Iris pigment epithelial cell (primary cell): ENCODE measurements around the gene TRIM61.
"Not testable (repeated sequence)": the region's sequence is repeated elsewhere in the genome, so short reads cannot be mapped to it uniquely, and the experiment has no call there.

Source experiments
- DNase-seq: peaks from one replicate; pipeline ENCODE4 v3.0.0-alpha.2; 2011; ENCODE audit warnings: low read depth

The TRIM61 gene

DNA sequence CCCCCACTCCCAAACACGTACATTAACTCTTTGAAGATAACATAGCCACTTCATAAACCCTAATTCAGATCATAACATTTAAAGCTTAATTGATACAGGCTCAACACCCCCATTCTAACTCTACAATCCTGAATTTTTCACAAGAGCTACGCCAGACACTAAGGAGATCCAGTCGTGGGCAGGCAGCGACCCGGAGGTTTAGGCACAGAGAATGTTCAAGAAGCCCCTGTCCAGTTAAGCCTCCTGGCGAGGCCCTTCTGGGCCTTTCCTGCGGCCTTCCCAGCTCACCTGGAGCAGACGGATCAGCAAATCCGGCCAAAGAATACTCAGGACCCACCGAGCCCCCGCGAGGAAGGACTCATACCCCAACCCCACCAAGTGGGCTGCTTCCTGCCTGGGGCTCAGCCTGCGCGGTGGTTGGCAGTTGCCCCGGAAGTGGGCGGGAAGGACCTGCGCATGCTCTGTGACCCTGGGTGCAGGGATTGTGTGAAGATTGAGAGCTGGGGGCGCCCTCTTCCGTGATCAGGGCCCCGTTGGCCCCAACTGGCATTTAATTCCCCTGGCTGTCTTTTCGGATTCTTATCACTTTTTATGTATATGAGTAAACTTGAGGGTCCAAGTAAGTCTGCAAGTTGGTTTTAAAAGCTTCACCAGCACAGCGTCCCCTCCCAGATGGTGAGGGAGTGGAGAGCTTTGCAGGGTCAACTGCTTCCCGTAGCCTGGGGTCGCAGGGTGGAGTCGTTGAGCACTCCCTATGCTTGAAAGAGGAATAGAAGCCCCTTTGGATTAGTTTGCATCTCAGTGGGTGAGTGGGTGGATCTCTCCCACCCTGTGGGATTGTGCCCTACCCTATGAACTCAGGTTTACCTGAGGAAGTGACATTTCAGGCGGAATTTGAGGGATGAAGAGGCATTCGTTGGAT, at the start of gene TRIM61:
Gene TRIM61 (minus strand): TSS at position 415 of the 922 bp plus-strand sequence. CDS start 7,655 bp downstream, outside the sequence.
- peak; percentile 47 for DNase-seq

DNA sequence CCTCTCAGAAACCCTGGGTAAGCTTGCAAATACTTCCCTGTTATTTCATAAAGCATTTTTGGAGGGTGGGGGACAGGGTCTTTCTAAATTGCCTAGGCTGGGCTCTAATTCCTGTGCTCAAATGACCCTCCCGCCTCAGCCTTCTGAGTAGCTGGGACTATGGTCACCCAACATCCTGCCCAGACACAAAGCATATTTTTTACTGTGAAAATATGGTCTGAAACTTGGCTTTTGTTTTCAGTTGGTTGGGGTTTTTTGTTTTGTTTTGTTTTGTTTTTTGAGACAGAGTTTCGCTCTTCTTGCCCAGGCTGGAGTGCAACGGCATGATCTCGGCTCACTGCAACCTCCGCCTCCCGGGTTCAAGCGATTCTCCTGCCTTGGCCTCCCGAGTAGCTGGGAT, 48.3 kb upstream of the TRIM61 start:
- DNase-seq, result not testable (repeated sequence)

DNA sequence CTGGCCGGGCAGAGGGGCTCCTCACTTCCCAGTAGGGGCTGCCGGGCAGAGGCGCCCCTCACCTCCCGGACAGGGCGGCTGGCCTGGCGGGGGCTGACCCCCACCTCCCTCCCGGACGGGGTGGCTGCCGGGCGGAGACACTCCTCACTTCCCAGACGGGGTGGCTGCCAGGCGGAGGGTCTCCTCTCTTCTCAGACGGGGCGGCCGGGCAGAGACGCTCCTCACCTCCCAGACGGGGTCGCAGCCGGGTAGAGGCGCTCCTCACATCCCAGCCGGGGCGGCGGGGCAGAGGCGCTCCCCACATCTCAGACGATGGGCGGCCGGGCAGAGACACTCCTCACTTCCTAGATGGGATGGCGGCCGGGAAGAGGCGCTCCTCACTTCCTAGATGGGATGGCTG, 42.5 kb upstream of the TRIM61 start:
- DNase-seq, result not testable (repeated sequence)

DNA sequence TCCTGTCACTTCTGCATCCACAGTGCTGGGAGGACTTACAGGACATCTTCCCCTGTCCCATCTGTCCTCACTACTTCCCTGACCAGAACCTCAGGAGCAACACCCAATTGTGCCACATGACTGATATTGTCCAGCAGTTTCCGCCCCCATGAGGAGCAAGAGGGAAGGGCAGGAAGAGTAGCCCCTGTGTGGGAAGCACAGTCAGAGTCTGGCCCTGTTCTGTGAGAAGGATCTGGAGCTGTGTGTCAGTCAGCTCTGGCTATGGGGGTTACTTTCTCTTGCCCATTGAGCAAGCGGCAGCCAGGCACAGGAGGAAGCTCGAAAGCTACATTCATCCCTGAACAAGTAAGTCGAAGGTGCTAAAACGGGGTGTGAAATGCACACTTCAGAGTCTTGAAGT, 39.5 kb upstream of the TRIM61 start:
- DNase-seq, result peak; percentile 2

DNA sequence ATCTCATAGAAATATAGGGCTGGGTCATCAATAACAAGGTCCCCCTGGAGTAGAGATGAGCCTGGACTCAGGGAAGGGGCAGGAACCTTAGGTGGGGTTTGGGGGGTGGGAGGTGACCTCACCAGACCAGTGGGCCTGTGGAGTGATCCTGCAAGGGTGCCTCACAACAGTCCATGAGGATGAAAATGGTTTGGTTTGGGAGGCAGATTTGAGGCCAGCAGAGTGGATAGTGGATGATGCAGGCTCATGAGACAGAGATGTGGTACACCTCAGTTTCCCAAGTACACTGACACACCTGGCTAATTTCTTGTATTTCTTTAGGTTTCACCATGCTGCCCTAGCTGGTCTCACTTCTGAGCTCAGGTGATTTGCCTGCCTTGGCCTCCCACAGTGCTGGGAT, 36.2 kb upstream of the TRIM61 start:
- DNase-seq, result no peak

DNA sequence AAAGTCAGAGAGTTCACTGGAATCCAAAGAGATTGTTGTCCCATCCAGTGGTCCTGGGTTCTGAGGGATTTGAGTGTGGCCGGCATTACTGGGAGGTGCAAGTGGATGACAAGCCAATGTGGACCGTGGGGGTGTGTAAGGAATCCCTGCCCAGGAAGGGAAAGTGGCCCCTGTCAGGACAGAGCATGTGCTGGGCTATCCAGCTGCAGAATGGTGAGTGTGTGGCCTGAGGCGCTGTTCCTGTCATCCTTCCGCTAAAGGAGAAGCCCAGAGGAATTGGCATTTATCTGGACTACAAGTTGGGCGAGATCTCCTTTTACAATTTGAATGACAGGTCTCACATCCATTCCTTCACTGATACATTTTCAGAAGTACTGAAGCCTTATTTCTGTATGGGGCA, 33.9 kb upstream of the TRIM61 start:
- DNase-seq, result no peak

DNA sequence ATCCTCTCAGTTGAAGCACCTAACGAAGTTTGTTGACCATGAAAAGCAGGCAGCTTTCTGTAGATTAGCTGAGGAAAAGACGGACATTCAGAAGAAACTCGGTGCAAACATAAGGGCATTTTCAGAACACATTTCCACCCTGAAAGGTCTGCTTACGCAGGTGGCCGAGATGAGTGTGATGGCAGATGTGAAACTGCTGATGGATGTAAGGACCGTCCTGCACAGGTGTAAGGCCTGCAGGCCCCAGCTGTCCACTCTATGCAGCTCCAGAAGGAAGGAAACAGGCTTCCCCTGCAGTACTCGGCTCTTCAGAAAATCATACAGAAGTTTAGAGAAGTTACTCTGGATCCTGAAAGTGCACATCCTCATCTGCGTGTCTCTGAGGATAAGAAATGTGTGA, 33.5 kb upstream of the TRIM61 start:
- no peak for DNase-seq

DNA sequence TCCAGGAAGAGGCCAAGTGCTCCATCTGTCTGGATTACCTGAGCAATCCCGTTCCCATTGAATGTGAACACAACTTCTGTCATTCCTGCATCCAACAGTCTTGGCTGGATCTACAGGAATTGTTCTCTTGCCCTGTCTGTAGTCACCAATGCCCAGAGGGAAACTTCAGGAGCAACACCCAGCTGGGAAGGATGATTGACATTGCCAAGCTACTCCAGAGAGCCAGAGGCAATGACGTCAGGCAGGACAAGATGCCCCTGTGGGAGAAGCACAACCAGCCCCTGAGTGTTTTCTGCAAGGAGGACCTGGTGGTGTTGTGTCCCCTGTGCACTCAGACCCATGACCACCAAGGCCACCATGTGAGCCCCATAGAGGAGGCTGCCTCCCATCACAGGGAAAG, 33.0 kb upstream of the TRIM61 start:
- DNase-seq, result no peak

DNA sequence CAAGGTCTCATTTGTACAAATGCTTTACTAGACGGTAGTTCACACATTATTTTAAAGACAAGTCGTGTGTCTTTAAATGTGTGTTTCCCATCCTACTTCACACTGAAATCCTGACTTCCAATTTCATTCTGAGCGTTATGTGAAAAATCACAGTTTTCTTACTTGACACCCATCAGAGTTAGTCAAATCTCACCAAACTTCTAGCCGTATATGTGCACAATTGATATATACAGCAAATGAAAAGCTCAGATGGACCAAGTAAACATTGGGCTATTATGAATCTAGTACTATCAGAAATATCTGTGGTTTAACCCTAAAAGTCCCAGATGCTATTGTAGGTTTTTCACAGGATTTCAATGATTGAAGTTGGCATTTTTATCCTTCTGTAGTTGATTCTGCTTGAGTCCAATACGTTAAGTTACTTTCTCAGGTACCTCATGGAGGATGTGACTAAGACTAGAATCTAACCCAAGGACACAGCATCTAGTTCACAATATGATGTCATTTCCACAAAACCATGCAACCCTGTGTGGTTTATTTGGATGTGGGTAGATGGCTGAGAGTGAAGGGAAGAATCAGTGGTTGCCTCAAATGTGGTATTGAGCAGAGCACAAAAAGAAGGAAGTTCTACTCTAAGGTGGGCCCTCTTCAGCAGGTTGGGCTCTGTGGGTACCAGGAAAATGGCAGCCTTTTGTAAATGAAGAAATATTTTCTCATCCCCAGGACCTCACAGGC, 32.2 kb upstream of the TRIM61 start:
- DNase-seq, result no peak

DNA sequence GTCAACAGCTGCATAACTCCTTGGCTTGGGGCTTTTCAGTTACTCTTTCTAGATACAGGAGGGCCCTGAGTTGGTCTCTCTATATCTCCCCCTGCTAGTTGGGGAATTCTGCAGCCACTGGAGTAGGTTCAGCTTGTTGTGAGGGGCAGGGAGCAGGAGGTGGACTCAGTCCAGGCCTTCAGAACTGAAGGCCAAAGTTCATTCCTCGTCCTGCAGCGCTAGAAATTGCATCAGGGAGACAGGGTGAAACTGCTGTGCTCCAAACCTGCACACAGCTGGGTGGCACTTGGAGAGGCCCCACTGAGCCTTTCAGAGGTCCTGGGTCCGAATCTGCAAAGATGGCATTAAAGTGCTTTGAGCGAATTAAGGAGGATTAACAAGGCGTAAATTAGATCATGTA, 29.4 kb upstream of the TRIM61 start:
- DNase-seq, result no peak

DNA sequence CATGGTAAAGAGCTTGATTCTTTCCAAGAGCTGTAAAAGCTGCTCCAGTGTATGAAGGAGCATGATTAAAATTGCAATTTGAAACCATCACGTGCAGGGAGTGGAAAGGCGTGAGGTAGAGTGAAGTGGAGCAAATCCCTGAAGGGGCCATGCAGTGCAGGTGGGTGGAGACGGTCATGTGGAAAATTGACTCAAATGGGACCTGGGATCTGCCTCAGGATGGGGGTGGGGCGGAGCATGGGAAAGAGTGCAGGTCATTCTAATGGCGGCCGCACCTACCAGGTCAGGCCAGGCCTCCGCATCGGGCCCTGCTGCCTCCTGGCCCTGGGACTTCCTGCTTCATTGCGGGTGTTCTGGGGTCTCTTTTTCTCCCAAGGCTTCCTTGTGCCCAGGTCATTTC, 29.0 kb upstream of the TRIM61 start:
- DNase-seq, result no peak

DNA sequence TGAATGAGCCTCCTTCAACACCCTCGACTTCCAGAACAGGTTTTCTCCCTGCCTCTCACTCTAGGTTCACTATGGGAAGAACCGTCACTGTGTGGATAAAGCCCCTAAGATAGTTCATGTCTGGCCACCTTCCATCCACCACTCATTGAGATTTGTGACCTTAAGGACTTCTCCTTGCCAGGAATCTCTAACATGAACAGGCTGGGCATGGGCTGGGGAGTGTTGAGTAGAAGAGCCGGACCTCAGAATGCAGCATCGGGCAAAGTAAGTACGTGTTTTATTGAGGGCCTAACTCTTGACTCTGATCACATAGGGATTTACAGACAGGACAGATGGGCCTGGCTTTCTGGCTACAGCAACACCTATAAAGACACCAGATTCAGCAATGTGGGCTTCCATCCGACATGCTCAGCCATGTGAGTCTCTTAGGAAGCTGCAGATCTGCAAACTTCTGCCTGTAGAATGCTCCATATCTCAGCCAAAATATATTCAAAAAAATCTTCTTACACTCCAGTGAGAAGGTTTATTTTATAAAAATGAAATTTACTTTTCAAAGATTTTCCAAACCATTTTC, 28.0 kb upstream of the TRIM61 start:
- no peak for DNase-seq

DNA sequence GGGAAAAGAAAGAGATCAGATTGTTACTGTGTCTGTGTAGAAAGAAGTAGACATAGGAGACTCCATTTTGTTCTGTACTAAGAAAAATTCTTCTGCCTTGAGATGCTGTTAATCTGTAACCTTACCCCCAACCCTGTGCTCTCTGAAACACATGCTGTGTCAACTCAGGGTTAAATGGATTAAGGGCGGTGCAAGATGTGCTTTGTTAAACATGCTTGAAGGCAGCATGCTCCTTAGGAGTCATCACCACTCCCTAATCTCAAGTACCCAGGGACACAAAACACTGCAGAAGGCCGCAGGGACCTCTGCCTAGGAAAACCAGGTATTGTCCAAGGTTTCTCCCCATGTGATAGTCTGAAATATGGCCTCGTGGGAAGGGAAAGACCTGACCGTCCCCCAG, 24.5 kb upstream of the TRIM61 start:
- DNase-seq, result not testable (repeated sequence)

DNA sequence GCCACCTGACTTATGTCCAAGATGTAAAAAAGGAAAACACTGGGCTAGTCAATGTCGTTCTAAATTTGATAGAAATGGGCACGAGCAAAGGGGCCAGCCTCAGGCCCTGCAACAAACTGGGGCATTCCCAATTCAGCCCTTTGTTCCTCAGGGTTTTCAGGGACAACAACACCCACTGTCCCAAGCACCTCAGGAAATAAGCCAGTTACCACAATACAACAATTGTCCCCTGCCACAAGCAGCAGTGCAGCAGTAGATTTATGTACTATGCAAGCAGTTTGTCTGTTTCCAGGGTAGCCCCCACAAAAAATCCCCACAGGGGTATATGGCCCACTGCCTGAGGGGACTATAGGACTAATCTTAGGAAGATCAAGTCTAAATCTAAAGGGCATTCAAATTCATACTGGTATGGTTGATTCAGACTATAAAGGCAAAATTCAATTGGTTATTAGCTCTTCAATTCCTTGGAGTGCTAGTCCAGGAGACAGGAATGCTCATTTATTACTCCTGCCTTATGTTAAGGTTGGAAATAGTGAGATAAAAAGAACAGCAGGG, 21.1 kb upstream of the TRIM61 start:
- DNase-seq, result not testable (repeated sequence)

DNA sequence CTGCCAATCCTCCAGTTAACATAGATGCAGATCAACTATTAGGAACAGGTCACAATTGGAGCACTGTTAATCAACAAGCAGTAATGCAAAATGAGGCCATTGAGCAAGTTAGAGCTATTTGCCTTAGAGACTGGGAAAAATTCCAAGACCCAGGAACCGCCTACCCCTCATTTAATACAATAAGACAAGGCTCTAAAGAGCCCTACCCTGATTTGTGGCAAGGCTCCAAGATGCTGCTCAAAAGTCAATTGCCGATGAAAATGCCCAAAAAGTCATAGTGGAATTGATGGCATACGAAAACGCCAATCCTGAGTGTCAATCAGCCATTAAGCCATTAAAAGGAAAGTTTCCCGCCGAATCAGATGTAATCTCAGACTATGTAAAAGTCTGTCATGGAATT, 20.5 kb upstream of the TRIM61 start:
- DNase-seq, result no peak

DNA sequence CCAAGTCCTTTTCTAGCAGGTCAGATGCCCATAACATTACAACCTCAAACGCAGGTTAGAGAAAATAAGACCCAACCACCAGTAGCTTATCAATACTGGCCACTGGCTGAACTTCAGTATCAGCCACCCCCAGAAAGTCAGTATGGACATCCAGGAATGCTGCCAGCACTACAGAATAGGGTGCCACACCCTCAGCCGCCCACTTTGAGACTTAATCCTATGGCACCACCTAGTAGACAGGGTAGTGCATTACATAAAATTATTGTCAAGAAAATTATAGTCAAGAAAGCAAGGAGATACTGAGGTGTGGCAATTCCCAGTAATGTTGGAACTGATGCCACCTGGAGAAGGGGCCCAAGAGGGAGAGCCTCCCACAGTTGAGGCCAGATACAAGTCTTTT, 19.9 kb upstream of the TRIM61 start:
- DNase-seq, result peak; percentile 7

DNA sequence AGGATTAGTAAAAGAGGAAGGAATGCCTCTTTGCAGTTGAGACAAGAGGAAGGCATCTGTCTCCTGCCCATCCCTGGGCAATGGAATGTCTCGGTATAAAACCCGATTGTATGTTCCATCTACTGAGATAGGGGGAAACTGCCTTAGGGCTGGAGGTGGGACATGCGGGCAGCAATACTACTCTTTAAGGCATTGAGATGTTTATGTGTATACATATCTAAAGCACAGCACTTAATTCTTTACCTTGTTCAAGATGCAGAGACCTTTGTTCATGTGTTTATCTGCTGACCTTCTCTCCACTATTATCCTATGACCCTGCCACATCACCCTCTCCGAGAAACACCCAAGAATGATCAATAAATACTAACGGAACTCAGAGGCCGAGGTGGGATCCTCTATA, 18.7 kb upstream of the TRIM61 start:
- DNase-seq, result not testable (repeated sequence)

DNA sequence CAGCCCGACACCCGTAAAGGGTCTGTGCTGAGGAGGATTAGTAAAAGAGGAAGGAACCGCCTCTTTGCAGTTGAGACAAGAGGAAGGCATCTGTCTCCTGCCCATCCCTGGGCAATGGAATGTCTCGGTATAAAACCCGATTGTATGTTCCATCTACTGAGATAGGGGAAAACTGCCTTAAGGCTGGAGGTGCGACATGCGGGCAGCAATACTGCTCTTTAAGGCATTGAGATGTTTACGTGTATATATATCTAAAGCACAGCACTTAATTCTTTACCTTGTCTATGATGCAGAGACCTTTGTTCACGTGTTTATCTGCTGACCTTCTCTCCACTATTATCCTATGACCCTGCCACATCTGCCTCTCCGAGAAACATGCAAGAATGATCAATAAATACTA, 13.3 kb upstream of the TRIM61 start:
- DNase-seq, result not testable (repeated sequence)

DNA sequence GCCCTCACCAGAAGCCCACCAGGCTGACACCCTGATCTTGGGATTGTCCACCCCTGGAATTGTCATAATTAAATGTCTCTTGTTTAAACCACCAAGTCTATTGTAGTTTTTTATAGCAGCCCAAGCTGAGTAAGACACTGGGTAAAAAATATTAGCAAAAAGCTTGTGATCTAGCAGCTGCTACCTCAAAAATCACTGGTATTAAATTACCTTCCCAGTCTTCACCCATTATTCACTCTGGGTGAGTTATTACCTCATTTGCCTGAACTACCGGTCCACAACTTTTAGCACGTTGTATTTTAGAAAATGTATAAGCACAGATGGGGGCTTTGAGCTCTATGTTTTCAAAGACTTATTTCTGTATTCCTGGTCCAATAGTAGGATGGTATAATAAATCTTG, 12.0 kb upstream of the TRIM61 start:
- DNase-seq, result no peak

DNA sequence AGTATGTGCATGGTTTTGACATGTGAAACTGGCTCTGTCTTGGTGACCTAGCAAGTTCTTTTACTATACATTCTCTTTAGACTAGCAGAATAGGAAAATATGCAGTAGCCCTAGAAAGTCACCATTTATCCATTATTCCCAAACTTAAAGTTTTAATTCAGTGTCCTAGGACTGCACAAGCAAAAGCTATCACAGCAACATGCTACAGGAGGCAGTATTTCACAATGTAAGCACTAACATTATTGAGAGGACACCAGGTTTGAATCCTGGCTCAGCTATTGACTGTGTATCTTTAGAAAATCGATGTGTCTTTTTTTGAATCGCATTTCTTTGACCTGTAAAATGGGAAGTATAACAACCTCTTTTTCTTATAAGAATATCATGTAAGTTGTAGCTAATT, 5.5 kb downstream of the TRIM61 start:
- DNase-seq, result not testable (repeated sequence)

DNA sequence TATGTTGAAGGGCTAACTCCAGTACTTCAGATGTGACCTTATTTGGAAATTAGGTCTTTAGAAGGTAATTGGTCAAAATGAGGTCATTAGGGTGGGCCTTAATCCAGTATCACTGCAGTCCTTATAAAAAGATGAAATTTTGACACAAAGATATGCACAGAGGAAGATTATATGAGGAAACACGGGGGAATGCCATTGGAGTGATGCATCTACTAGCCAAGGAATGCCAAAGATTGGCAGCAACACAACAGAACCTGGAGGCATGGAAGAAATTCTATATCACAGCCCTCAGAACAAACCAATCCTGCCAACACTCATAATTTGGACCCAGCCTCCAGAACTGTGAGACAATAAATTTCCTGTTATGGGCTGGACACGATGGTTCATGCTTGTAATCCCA, 17.6 kb downstream of the TRIM61 start:
- peak; percentile 62 for DNase-seq

DNA sequence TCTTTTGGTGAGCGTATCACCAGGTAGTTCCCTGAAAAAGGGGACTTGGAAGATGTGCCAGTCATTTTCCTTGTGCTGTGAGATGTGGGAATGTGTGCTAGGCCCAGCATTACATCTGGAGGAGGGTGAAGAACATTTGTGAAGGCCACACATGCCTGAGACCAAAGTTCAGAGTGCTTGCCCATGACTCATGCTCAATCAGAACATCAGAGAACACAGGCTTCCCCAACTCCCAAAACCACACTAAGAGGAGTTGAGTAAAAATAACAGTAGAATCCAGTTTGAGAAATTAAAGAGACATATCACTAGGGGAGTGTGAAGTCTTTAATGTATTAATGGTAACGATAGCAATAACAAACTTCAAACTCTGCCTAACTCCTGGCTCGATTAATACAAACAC, 18.0 kb downstream of the TRIM61 start:
- DNase-seq, result peak; percentile 70
